BJ (cell line): ENCODE data around the gene NAE1. TPM values are rescaled to one million over a fixed set of nuclear protein-coding genes. Genes with fewer than 3 reads are reported as not detected.
"Not testable (repeated sequence)": the region's sequence is repeated elsewhere in the genome, so short reads cannot be mapped to it uniquely, and the experiment has no call there.

Experiments
- CTCF ChIA-PET: fragments of 350-600 bp; formaldehyde crosslinking; extraction: SDS; loops from one replicate; lab custom pipeline; 2021; ENCODE audit warnings: antibody characterized with exemption, inconsistent platforms; lab: Yijun Ruan, JAX
- POLR2A ChIA-PET: fragments of 300-600 bp; sonication (Branson Sonifier 250); formaldehyde crosslinking; extraction: SDS; loops from one replicate; lab custom pipeline; 2021; ENCODE audit warnings: antibody characterized with exemption; lab: Charles Lee
- DNase-seq: peaks from one replicate; pipeline ENCODE4 v3.0.0-alpha.2; 2011; ENCODE audit warnings: low read depth
- H3K27me3 ChIP-seq: 2 replicates; pipeline ENCODE4 v1.6.0; 2011; ENCODE audit warnings: low read length; ENCODE audit not compliant: control insufficient read depth, insufficient read depth
- H3K36me3 ChIP-seq: 2 replicates; pipeline ENCODE4 v1.5.1; 2011; ENCODE audit warnings: low read length; ENCODE audit not compliant: control insufficient read depth, insufficient read depth
- H3K4me3 ChIP-seq: 2 replicates; pipeline ENCODE4 v1.5.1; 2011; ENCODE audit warnings: low read depth, mild to moderate bottlenecking, control low read depth, low read length
- polyA plus RNA-seq: library from polyadenylated mRNA; depleted of rRNA; stranded (reverse); fragments of >200 nt; gene quantifications from 2 replicates; pipeline ENCODE4 v1.2.3, GENCODE V29; 2011
- TF ChIP-seq, protein P1 (sequence below): IDR thresholded peaks from 2 replicates; pipeline ENCODE4 v1.5.1; 2011; ENCODE audit warnings: low read depth, mild to moderate bottlenecking, control low read depth, inconsistent platforms, low read length, moderate library complexity; ENCODE audit not compliant: insufficient read depth

NAE1 gene
- polyA plus RNA-seq, 1 experiment = 27.3 TPM

DNA sequence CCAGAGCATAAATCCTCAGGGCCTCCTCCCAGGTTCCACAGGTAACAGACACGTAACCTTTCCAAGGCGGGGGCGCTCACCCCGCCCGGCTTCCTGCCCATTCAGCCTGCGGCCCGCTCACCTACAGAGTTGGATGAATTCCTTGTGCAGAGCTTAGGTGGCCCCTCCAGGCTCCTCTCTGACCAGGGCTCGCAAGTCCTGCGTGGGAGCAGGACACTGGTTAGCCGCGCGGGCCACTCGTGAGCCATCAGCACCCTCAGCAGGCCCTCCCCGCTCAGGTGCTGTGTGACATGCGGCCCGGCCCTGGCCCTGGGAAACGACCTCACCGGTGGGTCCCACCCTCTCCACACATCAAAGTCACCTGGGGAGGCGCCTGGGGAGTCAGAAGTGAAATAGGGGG, 29.9 kb downstream of the NAE1 start:
- Histone ChIP-seq H3K36me3 (peaks cover 3% of the 10 kb centered on the region), H3K4me3 (no peak overlapping the region), H3K27me3 (no peaks in the 10 kb centered on the region)
- TF ChIP-seq, protein P1, sequence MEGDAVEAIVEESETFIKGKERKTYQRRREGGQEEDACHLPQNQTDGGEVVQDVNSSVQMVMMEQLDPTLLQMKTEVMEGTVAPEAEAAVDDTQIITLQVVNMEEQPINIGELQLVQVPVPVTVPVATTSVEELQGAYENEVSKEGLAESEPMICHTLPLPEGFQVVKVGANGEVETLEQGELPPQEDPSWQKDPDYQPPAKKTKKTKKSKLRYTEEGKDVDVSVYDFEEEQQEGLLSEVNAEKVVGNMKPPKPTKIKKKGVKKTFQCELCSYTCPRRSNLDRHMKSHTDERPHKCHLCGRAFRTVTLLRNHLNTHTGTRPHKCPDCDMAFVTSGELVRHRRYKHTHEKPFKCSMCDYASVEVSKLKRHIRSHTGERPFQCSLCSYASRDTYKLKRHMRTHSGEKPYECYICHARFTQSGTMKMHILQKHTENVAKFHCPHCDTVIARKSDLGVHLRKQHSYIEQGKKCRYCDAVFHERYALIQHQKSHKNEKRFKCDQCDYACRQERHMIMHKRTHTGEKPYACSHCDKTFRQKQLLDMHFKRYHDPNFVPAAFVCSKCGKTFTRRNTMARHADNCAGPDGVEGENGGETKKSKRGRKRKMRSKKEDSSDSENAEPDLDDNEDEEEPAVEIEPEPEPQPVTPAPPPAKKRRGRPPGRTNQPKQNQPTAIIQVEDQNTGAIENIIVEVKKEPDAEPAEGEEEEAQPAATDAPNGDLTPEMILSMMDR = no peak
- ChIA-PET POLR2A (no interaction called here), CTCF (interaction anchor here (1.7 kb wide), 1 partner anchor 30 kb away, joined by 5 read pairs; the partner anchor contains the start of gene NAE1)
- DNase-seq = no peak

DNA sequence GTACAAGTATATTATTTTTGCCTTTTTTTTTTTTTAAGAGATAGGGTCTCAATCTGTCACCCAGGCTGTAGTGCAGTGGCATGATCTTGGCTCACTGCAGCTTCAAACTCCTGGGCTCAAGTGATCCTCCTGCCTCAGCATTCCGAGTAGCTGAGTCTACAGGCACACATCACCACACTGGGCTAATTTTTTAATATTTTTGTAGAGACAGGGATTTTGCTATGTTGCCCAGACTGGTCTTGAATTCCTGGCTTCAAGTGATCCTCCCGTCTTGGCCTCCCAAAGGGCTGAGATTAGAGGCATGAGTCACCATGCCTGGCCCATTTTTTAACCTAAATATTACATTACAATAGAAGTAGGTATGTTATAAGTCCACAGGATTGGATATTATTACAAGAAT, 32.6 kb downstream of the NAE1 start:
- no peak for DNase-seq
- ChIA-PET CTCF (no interaction called here), POLR2A (no interaction called here)
- H3K36me3 ChIP-seq = no peaks in the 10 kb centered on the region
- H3K27me3 ChIP-seq = no peaks in the 10 kb centered on the region
- TF ChIP-seq, protein P1 = no peak
- no peak overlapping the region for H3K4me3 ChIP-seq

DNA sequence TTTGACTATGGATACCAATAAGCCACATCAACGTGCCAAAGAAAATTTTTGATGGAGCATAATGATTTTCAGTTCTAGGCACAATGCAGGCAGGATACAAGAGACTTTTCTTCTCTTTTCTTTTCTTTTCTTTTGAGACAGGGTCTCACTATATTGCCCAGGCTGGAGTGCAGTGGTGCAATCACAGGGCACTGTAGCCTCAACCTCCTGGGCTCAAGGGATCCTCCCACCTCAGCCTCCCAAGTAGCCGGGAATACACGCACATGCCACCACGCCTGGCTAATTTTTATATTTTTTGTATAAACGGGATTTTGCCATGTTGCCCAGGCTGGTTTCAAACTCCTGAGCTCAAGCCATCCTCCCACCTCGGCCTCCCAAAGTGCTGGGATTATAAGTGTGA, 36.8 kb downstream of the NAE1 start:
- H3K4me3 ChIP-seq, H3K36me3 ChIP-seq, POLR2A ChIA-PET, DNase-seq, H3K27me3 ChIP-seq: not testable (repeated sequence)
- CTCF ChIA-PET = interaction anchor here (0.8 kb wide), 1 partner anchor 10 kb away, joined by 3 read pairs; no protein-coding TSS in a partner anchor

DNA sequence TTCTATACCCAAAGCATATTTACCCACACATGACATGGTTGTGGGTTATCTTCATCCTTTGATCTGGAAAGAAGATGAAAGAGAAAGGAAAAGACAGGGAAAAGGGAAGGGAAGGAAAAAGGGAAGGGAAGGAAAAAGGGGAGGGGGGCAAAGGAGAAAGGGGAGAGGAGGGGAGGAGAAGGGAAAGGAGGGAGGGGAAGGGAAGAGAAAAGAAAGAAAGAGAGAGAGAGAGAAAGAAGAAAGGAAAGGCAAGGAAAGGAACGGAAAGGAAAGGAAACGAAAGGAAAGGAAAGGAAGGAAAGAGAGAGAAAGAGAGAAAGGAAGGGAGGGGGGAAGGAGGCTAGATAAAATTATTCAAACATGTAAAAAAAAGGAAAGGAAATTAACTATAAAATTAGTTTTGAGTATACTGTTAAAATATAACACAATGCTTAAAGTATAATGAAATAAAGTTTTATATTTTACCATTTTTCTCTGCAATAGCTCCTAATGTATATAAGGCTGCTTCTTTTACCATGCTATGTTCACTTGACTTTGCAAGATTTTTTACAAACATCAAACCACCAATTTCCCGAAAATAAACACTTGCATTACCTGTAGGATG, 40.5 kb downstream of the NAE1 start:
- Histone ChIP-seq H3K4me3 (no peak overlapping the region), H3K27me3 (no peaks in the 10 kb centered on the region; the same call in 1 of the 2 replicates), H3K36me3 (no peaks in the 10 kb centered on the region)
- no peak for DNase-seq
- ChIA-PET POLR2A (no interaction called here), CTCF (no interaction called here)
- TF ChIP-seq, protein P1 = no peak

GRCh38 chr16:66787427-66787826, 43.3 kb downstream of the NAE1 start:
- POLR2A ChIA-PET = no interaction called here
- DNase-seq = no peak
- no peaks in the 10 kb centered on the region; the same call in 1 of the 2 replicates for H3K27me3 ChIP-seq
- CTCF ChIA-PET = no interaction called here
- no peaks in the 10 kb centered on the region for H3K36me3 ChIP-seq
- no peak overlapping the region for H3K4me3 ChIP-seq
- TF ChIP-seq, protein P1 = no peak

DNA sequence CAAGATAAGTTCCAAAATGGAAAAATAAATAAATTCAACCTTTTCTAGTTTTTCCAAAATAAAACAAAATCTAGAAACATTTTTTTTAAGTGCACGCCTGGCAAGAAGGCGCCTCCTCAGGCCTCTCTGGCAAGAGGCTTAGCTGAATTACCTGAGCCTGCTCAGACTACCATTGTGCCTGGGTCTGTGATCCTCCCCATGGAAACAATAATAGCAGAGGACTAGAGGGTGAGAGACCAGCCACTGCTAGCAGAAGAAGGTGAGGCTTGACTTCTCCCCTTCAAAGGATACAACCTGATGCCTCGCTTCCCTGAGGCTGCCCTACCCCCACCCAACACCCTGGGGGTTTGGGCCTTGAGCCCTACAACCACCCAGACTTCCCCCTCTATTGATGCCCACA, 44.2 kb downstream of the NAE1 start:
- ChIA-PET POLR2A (no interaction called here), CTCF (no interaction called here)

More for the DNA sequence above, 44.2 kb downstream of the NAE1 start:
- Histone ChIP-seq H3K27me3 (no peaks in the 10 kb centered on the region; the same call in 1 of the 2 replicates), H3K36me3 (no peaks in the 10 kb centered on the region), H3K4me3 (no peak overlapping the region)
- TF ChIP-seq, protein P1 = no peak
- no peak for DNase-seq
